ENCODE data around the gene CGREF1. TPM values are rescaled to one million over a fixed set of nuclear protein-coding genes. Genes with fewer than 3 reads are reported as not detected.
A peak's percentile ranks its signal among the peaks of the same experiment; 100 is the strongest.

Gene CGREF1
- total RNA-seq, 5 donors from 2014 or later (not counting 1 experiment from before 2014, with no cell fraction given), result 0.21 to 1.1 (median 0.34) TPM; not detected in 1

GRCh38 chr2:27070653-27071276 lies 48.2 kb downstream of the CGREF1 start:
- ChIA-PET CTCF (interaction anchor here in 1 of 2 donors (0.7 to 1.8 kb wide), 4 partner anchors 10 to 20 kb away, joined by 3 to 9 read pairs (median 6); partner anchors contain the start of genes AGBL5 and KHK), POLR2A (interaction anchor here (0.6 to 1.1 kb wide), 5 partner anchors 16 to 1795 kb away, joined by 3 to 12 read pairs (median 4); partner anchors contain the start of gene AGBL5 (in 1 of the 2))
- Mint-ChIP-seq H3K4me1 (peaks cover 68 to 78% (median 76%) of the 10 kb centered on the region in 3 donors), H3K27ac (peak overlapping the region; percentile 96), H3K9me3 (no peaks in the 10 kb centered on the region), H3K36me3 (peaks cover 18% of the 10 kb centered on the region), H3K27me3 (no peaks in the 10 kb centered on the region), H3K4me3 (peak overlapping the region; percentile 89 to 96 (median 96))
- 0% methylated on average over 10 of the region's 11 CpGs for WGBS (ENCODE audit: insufficient coverage)
- Histone ChIP-seq H3K4me3 (ENCODE audit: control insufficient read depth in 1 of 2, extremely low read depth in 1 of 2, low read length in 1 of 2) (peak overlapping the region; percentile 91 to 93), H3K27me3 (replicated peaks in 1 of 2; ENCODE audit: control insufficient read depth in 2 of 2, extremely low read depth in 1 of 2, insufficient read depth in 2 of 2, low read length in 1 of 2) (no peaks in the 10 kb centered on the region), H3K4me1 (ENCODE audit: control insufficient read depth in 1 of 2, extremely low read depth in 1 of 2, insufficient read depth in 2 of 2, low read length in 2 of 2) (peaks cover 20 to 59% of the 10 kb centered on the region in 2 experiments), H3K36me3 (ENCODE audit: control insufficient read depth in 2 of 2, extremely low read depth in 1 of 2, insufficient read depth in 1 of 2, low read length in 1 of 2) (peaks cover 9 to 26% of the 10 kb centered on the region in 2 donors), H3K9me3 (no peaks in the 10 kb centered on the region), H3K27ac (ENCODE audit: low read length) (peak overlapping the region; percentile 78)
- ATAC-seq (replicated peaks in 1 of 4), result no peak
- no peak for DNase-seq

- ChIA-PET CTCF (interaction anchor here in 1 of 2 donors (0.7 kb wide), 1 partner anchor 19 kb away, joined by 3 read pairs; no protein-coding TSS in a partner anchor), POLR2A (interaction anchor here in 1 of 2 donors (0.9 kb wide), 1 partner anchor 15 kb away, joined by 3 read pairs; no protein-coding TSS in a partner anchor)
- H3K36me3 ChIP-seq (ENCODE audit: control insufficient read depth in 2 of 2, extremely low read depth in 1 of 2, insufficient read depth in 1 of 2, low read length in 1 of 2), result peaks cover 9 to 30% of the 10 kb centered on the region in 2 donors
- H3K4me1 ChIP-seq (ENCODE audit: control insufficient read depth in 1 of 2, extremely low read depth in 1 of 2, insufficient read depth in 2 of 2, low read length in 2 of 2), result peaks cover 17 to 53% of the 10 kb centered on the region in 2 experiments
- H3K9me3 ChIP-seq, result no peaks in the 10 kb centered on the region
- no peak for ATAC-seq (replicated peaks in 1 of 4)
- peak overlapping the region; percentile 10 to 93 for H3K4me3 ChIP-seq (ENCODE audit: control insufficient read depth in 1 of 2, extremely low read depth in 1 of 2, low read length in 1 of 2)
- H3K4me1 Mint-ChIP-seq, result peaks cover 67 to 76% (median 73%) of the 10 kb centered on the region in 3 donors
- H3K27ac Mint-ChIP-seq, result peak overlapping the region; percentile 80 to 96
- peak overlapping the region; percentile 89 to 96 (median 96) for H3K4me3 Mint-ChIP-seq
- H3K27ac ChIP-seq (ENCODE audit: low read length), result peak overlapping the region; percentile 78
- WGBS (ENCODE audit: insufficient coverage), result no CpG with 5 or more reads among the region's 8 CpGs
- H3K27me3 ChIP-seq (replicated peaks in 1 of 2; ENCODE audit: control insufficient read depth in 2 of 2, extremely low read depth in 1 of 2, insufficient read depth in 2 of 2, low read length in 1 of 2), result no peaks in the 10 kb centered on the region
- DNase-seq, result no peak
- no peaks in the 10 kb centered on the region for H3K9me3 Mint-ChIP-seq
- no peaks in the 10 kb centered on the region for H3K27me3 Mint-ChIP-seq
- peaks cover 21% of the 10 kb centered on the region for H3K36me3 Mint-ChIP-seq
Measured at GRCh38 chr2:27069961-27070618, 48.8 kb downstream of the CGREF1 start.

DNA sequence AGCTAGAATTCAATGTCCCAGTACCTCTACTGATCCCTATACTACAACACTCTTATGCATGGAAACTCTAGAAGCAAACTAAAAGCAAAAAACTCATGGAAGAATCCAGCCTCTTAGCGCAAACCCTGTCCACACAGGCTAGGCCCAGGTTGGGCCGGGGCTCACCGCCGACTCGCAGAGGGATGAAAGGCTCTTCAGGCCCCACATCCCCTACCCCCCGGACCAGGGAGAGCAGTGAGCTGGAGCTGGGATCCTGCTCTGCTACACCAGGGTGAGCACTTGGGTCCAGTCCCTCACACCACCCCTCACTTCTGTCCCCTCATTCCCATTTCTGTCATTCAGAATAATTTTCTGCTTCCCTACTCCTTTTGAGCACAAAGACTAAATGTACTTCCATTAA lies 49.5 kb downstream of the CGREF1 start:
- no peaks in the 10 kb centered on the region for H3K9me3 ChIP-seq
- H3K27ac ChIP-seq (ENCODE audit: low read length), result no peak overlapping the region
- Mint-ChIP-seq H3K9me3 (no peaks in the 10 kb centered on the region), H3K27me3 (no peaks in the 10 kb centered on the region), H3K4me3 (peak overlapping the region; percentile 60 to 96 (median 89)), H3K27ac (peak overlapping the region; percentile 57 to 80), H3K4me1 (peaks cover 62 to 70% (median 67%) of the 10 kb centered on the region in 3 donors), H3K36me3 (peaks cover 21% of the 10 kb centered on the region)
- no peak for ATAC-seq (replicated peaks in 1 of 4)
- no peak for DNase-seq
- ChIA-PET POLR2A (interaction anchor here in 1 of 2 donors (0.6 kb wide), 1 partner anchor 57 kb away, joined by 9 read pairs; no protein-coding TSS in a partner anchor), CTCF (no interaction called here)
- H3K36me3 ChIP-seq (ENCODE audit: control insufficient read depth in 2 of 2, extremely low read depth in 1 of 2, insufficient read depth in 1 of 2, low read length in 1 of 2), result peaks cover 9 to 31% of the 10 kb centered on the region in 2 donors
- no peaks in the 10 kb centered on the region for H3K27me3 ChIP-seq (replicated peaks in 1 of 2; ENCODE audit: control insufficient read depth in 2 of 2, extremely low read depth in 1 of 2, insufficient read depth in 2 of 2, low read length in 1 of 2)
- WGBS (ENCODE audit: insufficient coverage), result 96% methylated on average over 6 of the region's 6 CpGs
- no peak overlapping the region for H3K4me3 ChIP-seq (ENCODE audit: control insufficient read depth in 1 of 2, extremely low read depth in 1 of 2, low read length in 1 of 2)
- peaks cover 12 to 46% of the 10 kb centered on the region in 2 experiments for H3K4me1 ChIP-seq (ENCODE audit: control insufficient read depth in 1 of 2, extremely low read depth in 1 of 2, insufficient read depth in 2 of 2, low read length in 2 of 2)

DNA sequence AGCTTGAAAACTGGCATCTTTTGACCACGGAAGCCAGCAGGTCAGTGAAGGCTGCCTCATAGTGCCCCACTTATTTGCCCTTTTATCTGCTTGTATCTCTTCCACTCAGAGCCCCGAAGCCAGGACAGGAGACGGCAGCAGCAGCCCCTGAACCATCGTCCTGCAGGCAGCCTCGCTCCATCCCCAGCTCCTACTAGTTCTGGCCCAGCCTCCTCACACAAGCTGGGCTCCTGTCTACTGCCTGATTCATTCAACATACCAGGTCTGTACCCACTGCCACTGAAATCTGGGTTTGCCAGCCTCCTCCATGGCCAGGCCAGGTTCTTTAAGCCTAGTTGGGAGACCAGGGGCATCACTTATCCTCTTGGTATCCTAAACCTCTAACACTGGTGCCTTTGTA lies 51.5 kb downstream of the CGREF1 start:
- H3K36me3 Mint-ChIP-seq, result peaks cover 21% of the 10 kb centered on the region
- H3K4me1 ChIP-seq (ENCODE audit: control insufficient read depth in 1 of 2, extremely low read depth in 1 of 2, insufficient read depth in 2 of 2, low read length in 2 of 2), result peaks cover 8 to 34% of the 10 kb centered on the region in 2 experiments
- H3K4me3 ChIP-seq (ENCODE audit: control insufficient read depth in 1 of 2, extremely low read depth in 1 of 2, low read length in 1 of 2), result no peak overlapping the region
- H3K4me3 Mint-ChIP-seq, result no peak overlapping the region
- no peaks in the 10 kb centered on the region for H3K27me3 ChIP-seq (replicated peaks in 1 of 2; ENCODE audit: control insufficient read depth in 2 of 2, extremely low read depth in 1 of 2, insufficient read depth in 2 of 2, low read length in 1 of 2)
- ChIA-PET CTCF (interaction anchor here in 1 of 2 donors (0.6 to 2.2 kb wide), 2 partner anchors 15 to 32 kb away, joined by 3 to 5 read pairs; no protein-coding TSS in a partner anchor), POLR2A (interaction anchor here in 1 of 2 donors (0.7 kb wide), 1 partner anchor 255 kb away, joined by 3 read pairs; no protein-coding TSS in a partner anchor)
- DNase-seq, result no peak
- WGBS (ENCODE audit: insufficient coverage), result 91% methylated on average over 4 of the region's 5 CpGs
- H3K27ac Mint-ChIP-seq, result no peak overlapping the region
- no peaks in the 10 kb centered on the region for H3K9me3 Mint-ChIP-seq
- no peaks in the 10 kb centered on the region for H3K27me3 Mint-ChIP-seq
- no peak overlapping the region for H3K27ac ChIP-seq (ENCODE audit: low read length)
- ATAC-seq (replicated peaks in 1 of 4), result no peak
- peaks cover 9 to 36% of the 10 kb centered on the region in 2 donors for H3K36me3 ChIP-seq (ENCODE audit: control insufficient read depth in 2 of 2, extremely low read depth in 1 of 2, insufficient read depth in 1 of 2, low read length in 1 of 2)
- H3K4me1 Mint-ChIP-seq, result peaks cover 52 to 63% (median 63%) of the 10 kb centered on the region in 3 donors
- no peaks in the 10 kb centered on the region for H3K9me3 ChIP-seq

DNA sequence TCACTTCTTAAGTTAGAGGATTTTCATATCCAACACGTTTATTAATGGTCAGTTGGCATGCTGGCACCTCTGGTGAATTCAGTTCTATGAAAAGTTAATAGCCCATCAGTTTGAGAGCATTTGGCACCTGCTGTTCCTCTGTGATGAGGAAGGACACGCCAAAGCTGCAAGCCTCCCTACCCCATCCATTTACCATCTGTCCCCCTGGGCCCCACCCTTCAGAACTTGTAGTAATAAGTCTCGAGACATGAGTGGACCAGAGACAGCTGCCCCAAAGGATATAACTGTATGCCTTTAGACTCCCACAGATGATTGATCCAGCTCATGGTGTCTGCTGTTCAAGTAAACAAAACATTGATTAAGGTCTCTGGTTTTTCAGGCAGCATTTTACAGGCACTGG lies 53.8 kb downstream of the CGREF1 start:
- no peak overlapping the region for H3K4me3 Mint-ChIP-seq
- 85% methylated on average over 2 of the region's 3 CpGs for WGBS (ENCODE audit: insufficient coverage)
- Histone ChIP-seq H3K4me1 (ENCODE audit: control insufficient read depth in 1 of 2, extremely low read depth in 1 of 2, insufficient read depth in 2 of 2, low read length in 2 of 2) (peaks cover 4 to 17% of the 10 kb centered on the region in 2 experiments), H3K4me3 (ENCODE audit: control insufficient read depth in 1 of 2, extremely low read depth in 1 of 2, low read length in 1 of 2) (no peak overlapping the region), H3K27me3 (replicated peaks in 1 of 2; ENCODE audit: control insufficient read depth in 2 of 2, extremely low read depth in 1 of 2, insufficient read depth in 2 of 2, low read length in 1 of 2) (no peaks in the 10 kb centered on the region), H3K27ac (ENCODE audit: low read length) (no peak overlapping the region), H3K9me3 (no peaks in the 10 kb centered on the region), H3K36me3 (ENCODE audit: control insufficient read depth in 2 of 2, extremely low read depth in 1 of 2, insufficient read depth in 1 of 2, low read length in 1 of 2) (peaks cover 9 to 31% of the 10 kb centered on the region in 2 donors)
- peaks cover 37 to 51% (median 48%) of the 10 kb centered on the region in 3 donors for H3K4me1 Mint-ChIP-seq
- CTCF ChIA-PET, result interaction anchor here in 1 of 2 donors (0.8 kb wide), 1 partner anchor 16 kb away, joined by 3 read pairs; no protein-coding TSS in a partner anchor
- peaks cover 21% of the 10 kb centered on the region for H3K36me3 Mint-ChIP-seq
- ATAC-seq (replicated peaks in 1 of 4), result no peak
- H3K9me3 Mint-ChIP-seq, result no peaks in the 10 kb centered on the region
- no peak overlapping the region for H3K27ac Mint-ChIP-seq
- no peak for DNase-seq
- POLR2A ChIA-PET, result interaction anchor here in 1 of 2 donors (0.5 to 0.6 kb wide), 2 partner anchors 25 kb away, joined by 3 to 5 read pairs; no protein-coding TSS in a partner anchor
- H3K27me3 Mint-ChIP-seq, result no peaks in the 10 kb centered on the region

DNA sequence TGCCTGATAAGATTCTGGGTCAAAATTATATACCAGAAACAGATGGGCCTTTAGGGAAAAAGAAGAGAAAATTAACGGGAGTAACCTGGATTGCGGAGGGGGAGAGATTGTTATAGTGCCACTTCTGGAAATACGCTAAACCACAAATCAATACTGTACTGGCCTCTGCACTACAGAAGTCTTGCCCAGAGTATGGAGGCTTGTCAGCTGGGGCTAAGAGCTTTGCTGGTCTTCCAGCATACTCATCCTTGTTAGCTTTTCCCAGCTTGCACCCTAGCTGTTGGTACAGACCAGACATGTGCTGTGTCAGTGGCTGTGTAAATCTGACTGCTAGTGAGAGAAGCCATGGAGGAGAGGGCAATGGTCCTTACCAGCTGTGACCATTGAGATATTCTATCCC lies 58.6 kb downstream of the CGREF1 start:
- Histone ChIP-seq H3K27ac (ENCODE audit: low read length) (no peak overlapping the region), H3K9me3 (no peaks in the 10 kb centered on the region), H3K27me3 (replicated peaks in 1 of 2; ENCODE audit: control insufficient read depth in 2 of 2, extremely low read depth in 1 of 2, insufficient read depth in 2 of 2, low read length in 1 of 2) (no peaks in the 10 kb centered on the region), H3K4me1 (ENCODE audit: control insufficient read depth in 1 of 2, extremely low read depth in 1 of 2, insufficient read depth in 2 of 2, low read length in 2 of 2) (no peaks in the 10 kb centered on the region), H3K36me3 (ENCODE audit: control insufficient read depth in 2 of 2, extremely low read depth in 1 of 2, insufficient read depth in 1 of 2, low read length in 1 of 2) (peaks cover 6 to 32% of the 10 kb centered on the region in 2 donors), H3K4me3 (ENCODE audit: control insufficient read depth in 1 of 2, extremely low read depth in 1 of 2, low read length in 1 of 2) (no peak overlapping the region)
- ATAC-seq (replicated peaks in 1 of 4) (no peak), DNase-seq (no peak)
- no CpG with 5 or more reads among the region's 3 CpGs for WGBS (ENCODE audit: insufficient coverage)
- H3K4me3 Mint-ChIP-seq, result no peak overlapping the region
- POLR2A ChIA-PET, result no interaction called here
- no peaks in the 10 kb centered on the region for H3K27me3 Mint-ChIP-seq
- no peak overlapping the region for H3K27ac Mint-ChIP-seq
- peaks cover 0 to 21% (median 10%) of the 10 kb centered on the region in 3 donors for H3K4me1 Mint-ChIP-seq
- H3K36me3 Mint-ChIP-seq, result peaks cover 8% of the 10 kb centered on the region
- CTCF ChIA-PET, result no interaction called here
- H3K9me3 Mint-ChIP-seq, result no peaks in the 10 kb centered on the region

All from T-cell (primary cell).